ENCODE measurements around the gene SEC22B.
"Not testable (repeated sequence)": the region's sequence is repeated elsewhere in the genome, so short reads cannot be mapped to it uniquely, and the experiment has no call there.

SEC22B gene

GRCh38 chr1:120121830-120122229 lies 54.5 kb downstream of the SEC22B start:
- not testable (repeated sequence) for H3K27ac ChIP-seq, H3K36me3 ChIP-seq, H3K9ac ChIP-seq, H3K4me2 ChIP-seq, H3K27me3 ChIP-seq, H4K20me1 ChIP-seq, H3K4me3 ChIP-seq, H3K9me3 ChIP-seq
- peaks cover 33% of the 10 kb centered on the region for H3K4me1 ChIP-seq

- not testable (repeated sequence) for H3K27me3 ChIP-seq, H3K36me3 ChIP-seq, H3K9me3 ChIP-seq, H3K9ac ChIP-seq, H3K4me2 ChIP-seq, H4K20me1 ChIP-seq, H3K4me3 ChIP-seq, H3K27ac ChIP-seq
- H3K4me1 ChIP-seq, result peaks cover 46% of the 10 kb centered on the region
Observed at GRCh38 chr1:120120525-120120924, 55.8 kb downstream of the SEC22B start.

- Histone ChIP-seq H3K4me1 (peaks cover 54% of the 10 kb centered on the region), H3K27ac (peak overlapping the region; percentile 21; the same call in 1 of the 2 replicates), H3K4me2 (peak overlapping the region; percentile 46)
- not testable (repeated sequence) for H3K4me3 ChIP-seq, H3K36me3 ChIP-seq, H4K20me1 ChIP-seq, H3K9me3 ChIP-seq, H3K27me3 ChIP-seq, H3K9ac ChIP-seq
Observed at GRCh38 chr1:120117371-120118177, 58.7 kb downstream of the SEC22B start.

GRCh38 chr1:120116094-120116493 lies 60.2 kb downstream of the SEC22B start:
- not testable (repeated sequence) for H3K4me3 ChIP-seq, H3K27ac ChIP-seq, H3K9me3 ChIP-seq, H4K20me1 ChIP-seq, H3K9ac ChIP-seq, H3K27me3 ChIP-seq, H3K36me3 ChIP-seq
- H3K4me2 ChIP-seq, result peak overlapping the region; percentile 26; the same call in 1 of the 2 replicates
- H3K4me1 ChIP-seq, result peaks cover 56% of the 10 kb centered on the region

GRCh38 chr1:120113134-120113533 lies 63.2 kb downstream of the SEC22B start:
- not testable (repeated sequence) for H3K27me3 ChIP-seq, H4K20me1 ChIP-seq, H3K9ac ChIP-seq, H3K9me3 ChIP-seq, H3K36me3 ChIP-seq, H3K4me3 ChIP-seq, H3K27ac ChIP-seq
- Histone ChIP-seq H3K4me1 (peaks cover 51% of the 10 kb centered on the region), H3K4me2 (peak overlapping the region; percentile 65)

GRCh38 chr1:120112212-120112611 lies 64.1 kb downstream of the SEC22B start:
- H3K27me3 ChIP-seq, H3K27ac ChIP-seq, H3K36me3 ChIP-seq, H3K9me3 ChIP-seq, H3K9ac ChIP-seq, H3K4me3 ChIP-seq, H3K4me2 ChIP-seq, H4K20me1 ChIP-seq: not testable (repeated sequence)
- peaks cover 43% of the 10 kb centered on the region for H3K4me1 ChIP-seq

- H3K4me3 ChIP-seq, H3K27ac ChIP-seq: not testable (repeated sequence)
Observed at GRCh38 chr1:120111771-120112170, 64.5 kb downstream of the SEC22B start.

GRCh38 chr1:120111008-120111407 lies 65.3 kb downstream of the SEC22B start:
- not testable (repeated sequence) for H3K27ac ChIP-seq, H3K36me3 ChIP-seq, H3K27me3 ChIP-seq, H3K9ac ChIP-seq, H4K20me1 ChIP-seq, H3K4me2 ChIP-seq, H3K4me3 ChIP-seq, H3K9me3 ChIP-seq
- peaks cover 32% of the 10 kb centered on the region for H3K4me1 ChIP-seq

More at GRCh38 chr1:120111771-120112170, 64.5 kb downstream of the SEC22B start:
- not testable (repeated sequence) for H3K27me3 ChIP-seq, H3K9ac ChIP-seq, H3K36me3 ChIP-seq, H3K9me3 ChIP-seq, H3K4me2 ChIP-seq, H4K20me1 ChIP-seq
- peaks cover 39% of the 10 kb centered on the region for H3K4me1 ChIP-seq

- not testable (repeated sequence) for H3K4me2 ChIP-seq, H3K9ac ChIP-seq
Observed at GRCh38 chr1:120109656-120110055, 66.7 kb downstream of the SEC22B start.

GRCh38 chr1:120109180-120109579 lies 67.1 kb downstream of the SEC22B start:
- H3K27ac ChIP-seq, H3K4me3 ChIP-seq, H3K9ac ChIP-seq, H3K9me3 ChIP-seq, H3K27me3 ChIP-seq, H4K20me1 ChIP-seq, H3K4me2 ChIP-seq, H3K36me3 ChIP-seq: not testable (repeated sequence)
- peaks cover 15% of the 10 kb centered on the region for H3K4me1 ChIP-seq

More at GRCh38 chr1:120109656-120110055, 66.7 kb downstream of the SEC22B start:
- H3K9me3 ChIP-seq, H3K4me3 ChIP-seq, H3K27ac ChIP-seq, H3K27me3 ChIP-seq, H3K36me3 ChIP-seq, H4K20me1 ChIP-seq: not testable (repeated sequence)
- peaks cover 20% of the 10 kb centered on the region for H3K4me1 ChIP-seq

GRCh38 chr1:120105288-120105687 lies 71.0 kb downstream of the SEC22B start:
- H3K4me1 ChIP-seq, H3K9ac ChIP-seq, H3K27me3 ChIP-seq, H3K4me2 ChIP-seq, H4K20me1 ChIP-seq, H3K27ac ChIP-seq, H3K36me3 ChIP-seq, H3K9me3 ChIP-seq, H3K4me3 ChIP-seq: not testable (repeated sequence)

GRCh38 chr1:120103768-120104167 lies 72.6 kb downstream of the SEC22B start:
- not testable (repeated sequence) for H3K4me2 ChIP-seq, H3K27me3 ChIP-seq, H3K4me1 ChIP-seq, H3K36me3 ChIP-seq, H3K9ac ChIP-seq, H3K9me3 ChIP-seq, H3K27ac ChIP-seq, H3K4me3 ChIP-seq, H4K20me1 ChIP-seq

- not testable (repeated sequence) for H3K4me2 ChIP-seq
Observed at GRCh38 chr1:120101593-120101992, 74.7 kb downstream of the SEC22B start.

More at GRCh38 chr1:120101593-120101992, 74.7 kb downstream of the SEC22B start:
- not testable (repeated sequence) for H3K9ac ChIP-seq, H3K9me3 ChIP-seq, H3K36me3 ChIP-seq, H3K27me3 ChIP-seq, H4K20me1 ChIP-seq, H3K27ac ChIP-seq, H3K4me1 ChIP-seq, H3K4me3 ChIP-seq

Data from BLaER1 (cell line).